GM18907 (cell line): ENCODE results near the gene BCAS3.
"Not testable (repeated sequence)": the region's sequence is repeated elsewhere in the genome, so short reads cannot be mapped to it uniquely, and the experiment has no call there.

ENCODE experiments used
- ATAC-seq: cut with Tn5 transposase; IDR thresholded peaks from one replicate; pipeline ENCODE4 v1.9.1; 2021; ENCODE audit warnings: mild to moderate bottlenecking, moderate library complexity; ENCODE audit not compliant: unreplicated experiment

BCAS3 gene

GRCh38 chr17:60674637-60675036 is 3.0 kb upstream of the BCAS3 start:
- not testable (repeated sequence) for ATAC-seq

- no peak for ATAC-seq
These were observed 1.7 kb upstream of the BCAS3 start for GRCh38 chr17:60675997-60676396.

GRCh38 chr17:60676758-60677307 is 818 bp upstream of the BCAS3 start:
- ATAC-seq: no peak

- ATAC-seq: no peak
These were observed 430 bp downstream of the BCAS3 start for GRCh38 chr17:60678118-60678444.

GRCh38 chr17:60679287-60679686 is 1.6 kb downstream of the BCAS3 start:
- no peak for ATAC-seq

GRCh38 chr17:60680754-60681153 is 3.1 kb downstream of the BCAS3 start:
- no peak for ATAC-seq

- ATAC-seq: no peak
These were observed 7.8 kb downstream of the BCAS3 start for GRCh38 chr17:60685437-60685836.

- no peak for ATAC-seq
These were observed 18.3 kb downstream of the BCAS3 start for GRCh38 chr17:60695960-60696359.

GRCh38 chr17:60699090-60699489 is 21.4 kb downstream of the BCAS3 start:
- no peak for ATAC-seq

GRCh38 chr17:60704170-60704569 is 26.5 kb downstream of the BCAS3 start:
- ATAC-seq: no peak

GRCh38 chr17:60712675-60713074 is 35.0 kb downstream of the BCAS3 start:
- no peak for ATAC-seq

- ATAC-seq: no peak
These were observed 36.0 kb downstream of the BCAS3 start for GRCh38 chr17:60713608-60714007.

- ATAC-seq: no peak
These were observed 39.1 kb downstream of the BCAS3 start for GRCh38 chr17:60716766-60717165.

- ATAC-seq: no peak
These were observed 40.2 kb downstream of the BCAS3 start for GRCh38 chr17:60717814-60718213.

GRCh38 chr17:60720763-60721531 is 43.3 kb downstream of the BCAS3 start:
- peak; percentile 40 for ATAC-seq

GRCh38 chr17:60724647-60725046 is 47.0 kb downstream of the BCAS3 start:
- ATAC-seq: no peak

- ATAC-seq: no peak
These were observed 52.2 kb downstream of the BCAS3 start for GRCh38 chr17:60729854-60730253.

GRCh38 chr17:60730273-60730672 is 52.6 kb downstream of the BCAS3 start:
- no peak for ATAC-seq

- no peak for ATAC-seq
These were observed 60.6 kb downstream of the BCAS3 start for GRCh38 chr17:60738287-60738686.

GRCh38 chr17:60740584-60740983 is 62.9 kb downstream of the BCAS3 start:
- no peak for ATAC-seq

GRCh38 chr17:60741031-60741430 is 63.4 kb downstream of the BCAS3 start:
- ATAC-seq: no peak

GRCh38 chr17:60743282-60743681 is 65.6 kb downstream of the BCAS3 start:
- no peak for ATAC-seq

- no peak for ATAC-seq
These were observed 66.1 kb downstream of the BCAS3 start for GRCh38 chr17:60743799-60744198.
